Fibroblast of lung (primary cell): ENCODE data around the gene KIF21B. TPM values are rescaled to one million over a fixed set of nuclear protein-coding genes. Genes with fewer than 3 reads are reported as not detected.

Source experiments
- DNase-seq, 2 donors: peaks; one replicate each; pipeline versions ENCODE4 v3.0.0 to v3.0.0-alpha.2; 2010; ENCODE audit warnings: low read depth in 2 of 2
- H2AFZ ChIP-seq: 2 replicates; pipeline ENCODE4 v1.5.1; 2012; ENCODE audit warnings: low read length, control low read depth, inconsistent platforms
- H3K27ac ChIP-seq: 2 replicates; pipeline ENCODE4 v1.5.1; 2011; ENCODE audit warnings: low read length, control low read depth; ENCODE audit not compliant: insufficient read depth
- H3K27me3 ChIP-seq: 2 replicates; pipeline ENCODE4 v1.5.1; 2011; ENCODE audit warnings: mild to moderate bottlenecking, low read length; ENCODE audit not compliant: control insufficient read depth, insufficient read depth
- H3K36me3 ChIP-seq: 2 replicates; pipeline ENCODE4 v1.5.1; 2011; ENCODE audit warnings: low read length; ENCODE audit not compliant: control insufficient read depth, insufficient read depth
- H3K4me1 ChIP-seq: 2 replicates; pipeline ENCODE4 v1.5.1; 2011; ENCODE audit warnings: low read length; ENCODE audit not compliant: control insufficient read depth, insufficient read depth; ENCODE audit errors: extremely low read depth
- H3K4me2 ChIP-seq: 2 replicates; pipeline ENCODE4 v1.5.1; 2011; ENCODE audit warnings: low read length, control low read depth; ENCODE audit not compliant: insufficient read depth; ENCODE audit errors: extremely low read depth
- H3K4me3 ChIP-seq, 4 experiments: fragments of 200-600 bp in 1 of 4; sonication (generic) in 1 of 4; replicated peaks in 1 of 4; 2 replicates each; pipeline ENCODE4 v1.5.1; 2011 to 2016; ENCODE audit warnings: low read length in 4 of 4, low read depth in 3 of 4, mild to moderate bottlenecking in 3 of 4, control low read depth in 2 of 4, inconsistent platforms in 1 of 4, mixed read lengths in 1 of 4; ENCODE audit not compliant: insufficient read depth in 1 of 4; ENCODE audit errors: control extremely low read depth in 1 of 4
- H3K79me2 ChIP-seq: 2 replicates; pipeline ENCODE4 v1.5.1; 2012; ENCODE audit warnings: mild to moderate bottlenecking, low read length, inconsistent platforms; ENCODE audit not compliant: control insufficient read depth, insufficient read depth
- H3K9ac ChIP-seq: 2 replicates; pipeline ENCODE4 v1.5.1; 2011; ENCODE audit warnings: mild to moderate bottlenecking, low read length, control low read depth; ENCODE audit not compliant: insufficient read depth
- H3K9me3 ChIP-seq: 2 replicates; pipeline ENCODE4 v1.5.1; 2012; ENCODE audit warnings: low read depth, low read length; ENCODE audit not compliant: control insufficient read depth, insufficient read depth
- H4K20me1 ChIP-seq: 2 replicates; pipeline ENCODE4 v1.5.1; 2011; ENCODE audit warnings: low read length; ENCODE audit not compliant: control insufficient read depth, insufficient read depth; ENCODE audit errors: extremely low read depth
- EZH2 ChIP-seq: IDR thresholded peaks from 2 replicates; pipeline ENCODE4 v1.5.1; 2012; ENCODE audit warnings: low read length, control low read depth, mild to moderate bottlenecking; ENCODE audit errors: missing control alignments
- polyA plus RNA-seq, 2 donors: library from polyadenylated mRNA; depleted of rRNA in 1 of 2; stranded (reverse) in 1 of 2; unstranded in 1 of 2; fragments of >200 nt; gene quantifications; 2 replicates each; pipeline ENCODE4 v1.2.1, GENCODE V29; 2011 to 2012; ENCODE audit warnings: missing spikeins in 1 of 2
- total RNA-seq: library from RNA; depleted of rRNA; stranded (reverse); fragments of >200 nt; gene quantifications from 2 replicates; pipeline ENCODE4 v1.2.1, GENCODE V29; 2014
- TF ChIP-seq, protein P1 (sequence below), 2 donors: IDR thresholded peaks in 1 of 2; conservative IDR thresholded peaks in 1 of 2; 1 replicate in 1 of 2; 2 replicates in 1 of 2; pipeline ENCODE4 v1.5.1; 2011 to 2012; ENCODE audit warnings: low read length in 2 of 2, control low read depth in 1 of 2, inconsistent platforms in 1 of 2, low read depth in 1 of 2, mild to moderate bottlenecking in 1 of 2

Gene KIF21B
- total and polyA plus RNA-seq, 2 donors (not counting 1 experiment from before 2014, with no cell fraction given) = under 0.01 to 0.08 TPM

DNA sequence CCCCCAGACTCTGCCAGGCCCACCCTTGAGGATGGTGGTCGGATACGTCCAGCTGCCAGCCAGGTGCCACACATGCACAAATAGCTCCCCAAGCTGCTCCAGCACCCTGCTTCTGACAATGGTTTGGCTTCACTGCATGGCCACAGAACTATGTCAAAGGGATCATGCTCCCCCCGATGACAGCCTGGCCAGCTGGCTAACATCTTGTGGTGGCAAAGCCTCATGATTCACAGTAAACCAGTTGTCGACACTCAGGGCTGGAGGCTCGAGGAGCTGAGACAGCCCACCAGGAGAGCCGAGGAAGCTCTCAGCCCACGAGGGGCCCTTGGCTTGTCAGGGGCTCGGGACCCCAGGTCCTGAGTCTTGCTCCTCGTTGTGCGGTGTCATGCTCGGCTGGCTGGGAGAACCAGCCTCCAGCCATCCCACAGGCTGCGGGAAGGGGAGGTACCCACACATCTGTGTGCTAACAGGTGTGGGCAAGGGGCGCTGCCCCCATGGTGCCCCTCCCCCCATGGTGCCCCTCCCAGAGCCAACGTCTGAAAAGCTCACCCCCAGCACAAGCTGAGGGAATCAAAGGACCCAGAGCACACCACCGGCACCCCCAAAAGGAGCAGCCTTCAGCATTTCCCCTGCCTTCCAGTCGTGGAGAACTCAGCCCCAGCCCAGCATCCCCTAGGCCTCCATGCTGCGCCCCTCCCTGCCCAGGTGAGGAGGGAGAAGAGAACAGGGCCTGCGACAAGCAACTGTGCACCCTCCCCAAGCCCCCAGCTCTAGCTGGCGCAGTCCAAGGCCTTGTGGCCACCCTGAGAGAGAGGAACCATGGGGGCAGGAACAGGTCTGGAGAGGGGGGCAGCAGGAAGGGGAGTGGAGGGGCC, 41.2 kb downstream of the KIF21B start:
- no peak overlapping the region for H3K4me2 ChIP-seq

DNA sequence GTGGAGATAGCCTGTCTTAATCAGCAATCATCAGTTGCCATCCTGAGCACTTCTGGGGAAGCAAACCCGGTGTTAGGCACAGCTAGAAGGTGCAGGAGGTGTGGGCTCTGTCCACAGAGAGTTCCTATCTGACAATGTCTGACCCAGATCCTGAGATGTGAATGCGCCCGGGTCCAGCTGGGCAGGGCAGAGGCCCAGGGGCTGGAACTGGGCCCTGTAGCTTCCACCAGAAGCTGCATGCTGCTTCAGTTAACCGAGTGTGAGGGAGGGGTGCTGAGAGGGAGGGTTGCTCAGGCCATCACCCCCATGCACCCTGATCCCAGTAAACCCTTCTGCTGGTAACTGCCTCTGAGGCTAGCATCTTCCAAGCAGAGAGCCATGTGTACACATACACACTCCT, 42.2 kb downstream of the KIF21B start:
- Histone ChIP-seq H3K4me1 (no peaks in the 10 kb centered on the region), H4K20me1 (no peaks in the 10 kb centered on the region), H3K79me2 (no peaks in the 10 kb centered on the region), H3K4me3 (no peak overlapping the region), H3K4me2 (no peak overlapping the region), H3K9me3 (no peaks in the 10 kb centered on the region), H3K27ac (no peak overlapping the region), H3K36me3 (no peaks in the 10 kb centered on the region), H3K9ac (no peak overlapping the region), H2AFZ (no peak overlapping the region), H3K27me3 (peaks cover 3% of the 10 kb centered on the region)
- DNase-seq = no peak
- TF ChIP-seq, protein P1, sequence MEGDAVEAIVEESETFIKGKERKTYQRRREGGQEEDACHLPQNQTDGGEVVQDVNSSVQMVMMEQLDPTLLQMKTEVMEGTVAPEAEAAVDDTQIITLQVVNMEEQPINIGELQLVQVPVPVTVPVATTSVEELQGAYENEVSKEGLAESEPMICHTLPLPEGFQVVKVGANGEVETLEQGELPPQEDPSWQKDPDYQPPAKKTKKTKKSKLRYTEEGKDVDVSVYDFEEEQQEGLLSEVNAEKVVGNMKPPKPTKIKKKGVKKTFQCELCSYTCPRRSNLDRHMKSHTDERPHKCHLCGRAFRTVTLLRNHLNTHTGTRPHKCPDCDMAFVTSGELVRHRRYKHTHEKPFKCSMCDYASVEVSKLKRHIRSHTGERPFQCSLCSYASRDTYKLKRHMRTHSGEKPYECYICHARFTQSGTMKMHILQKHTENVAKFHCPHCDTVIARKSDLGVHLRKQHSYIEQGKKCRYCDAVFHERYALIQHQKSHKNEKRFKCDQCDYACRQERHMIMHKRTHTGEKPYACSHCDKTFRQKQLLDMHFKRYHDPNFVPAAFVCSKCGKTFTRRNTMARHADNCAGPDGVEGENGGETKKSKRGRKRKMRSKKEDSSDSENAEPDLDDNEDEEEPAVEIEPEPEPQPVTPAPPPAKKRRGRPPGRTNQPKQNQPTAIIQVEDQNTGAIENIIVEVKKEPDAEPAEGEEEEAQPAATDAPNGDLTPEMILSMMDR (conservative IDR thresholded peaks at IDR 0.05 in 1 of 2, IDR thresholded peaks at IDR 0.05 in 1 of 2; ENCODE audit: low read depth in 1 of 2, low read length in 2 of 2) = no peak
- TF ChIP-seq EZH2 = no peak

More for the DNA sequence above, 41.2 kb downstream of the KIF21B start:
- H3K4me1 ChIP-seq = no peaks in the 10 kb centered on the region
- TF ChIP-seq EZH2 = no peak
- TF ChIP-seq, protein P1 (conservative IDR thresholded peaks at IDR 0.05 in 1 of 2, IDR thresholded peaks at IDR 0.05 in 1 of 2; ENCODE audit: low read depth in 1 of 2, low read length in 2 of 2) = no peak
- H2AFZ ChIP-seq = no peak overlapping the region
- no peaks in the 10 kb centered on the region for H3K9me3 ChIP-seq
- H3K9ac ChIP-seq = no peak overlapping the region
- H3K27ac ChIP-seq = no peak overlapping the region
- H3K27me3 ChIP-seq = peaks cover 3% of the 10 kb centered on the region
- peak; percentile 21 to 32 for DNase-seq
- H4K20me1 ChIP-seq = no peaks in the 10 kb centered on the region
- no peaks in the 10 kb centered on the region for H3K79me2 ChIP-seq
- no peak overlapping the region for H3K4me3 ChIP-seq
- H3K36me3 ChIP-seq = no peaks in the 10 kb centered on the region

DNA sequence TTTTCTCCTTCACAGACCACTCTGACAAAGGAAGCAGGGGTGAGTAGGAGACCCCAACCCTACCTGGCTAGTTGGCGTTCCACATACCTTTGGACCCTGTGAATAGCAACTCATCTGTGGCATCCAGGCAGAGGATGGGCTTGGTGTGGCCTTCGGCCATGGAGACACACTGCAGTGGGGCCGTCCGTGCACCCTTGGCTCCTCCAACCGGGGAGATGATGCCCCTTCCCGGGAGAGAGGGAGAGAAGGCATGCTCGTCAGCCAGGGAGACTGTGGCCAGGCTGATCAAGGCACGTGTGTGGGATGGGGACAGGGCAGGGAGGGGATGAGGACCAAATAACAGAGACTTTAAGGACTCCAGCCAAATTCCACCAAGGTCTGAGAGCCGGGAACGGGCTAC, 42.6 kb downstream of the KIF21B start:
- H3K27ac ChIP-seq = no peak overlapping the region
- no peaks in the 10 kb centered on the region for H3K79me2 ChIP-seq
- no peak overlapping the region for H3K4me3 ChIP-seq
- H3K27me3 ChIP-seq = peaks cover 3% of the 10 kb centered on the region
- TF ChIP-seq, protein P1 (conservative IDR thresholded peaks at IDR 0.05 in 1 of 2, IDR thresholded peaks at IDR 0.05 in 1 of 2; ENCODE audit: low read depth in 1 of 2, low read length in 2 of 2) = no peak
- TF ChIP-seq EZH2 = no peak
- no peaks in the 10 kb centered on the region for H3K4me1 ChIP-seq
- H3K9me3 ChIP-seq = no peaks in the 10 kb centered on the region
- H3K9ac ChIP-seq = no peak overlapping the region
- H4K20me1 ChIP-seq = no peaks in the 10 kb centered on the region
- H3K36me3 ChIP-seq = no peaks in the 10 kb centered on the region
- DNase-seq = no peak
- H3K4me2 ChIP-seq = no peak overlapping the region
- no peak overlapping the region for H2AFZ ChIP-seq
